HG02610 (cell line): ENCODE results near the gene PYGB.

ENCODE experiments used
- ATAC-seq: cut with Tn5 transposase; IDR thresholded peaks from one replicate; pipeline ENCODE4 v1.9.1; 2021; ENCODE audit warnings: mild to moderate bottlenecking, moderate library complexity; ENCODE audit not compliant: unreplicated experiment

PYGB gene

DNA sequence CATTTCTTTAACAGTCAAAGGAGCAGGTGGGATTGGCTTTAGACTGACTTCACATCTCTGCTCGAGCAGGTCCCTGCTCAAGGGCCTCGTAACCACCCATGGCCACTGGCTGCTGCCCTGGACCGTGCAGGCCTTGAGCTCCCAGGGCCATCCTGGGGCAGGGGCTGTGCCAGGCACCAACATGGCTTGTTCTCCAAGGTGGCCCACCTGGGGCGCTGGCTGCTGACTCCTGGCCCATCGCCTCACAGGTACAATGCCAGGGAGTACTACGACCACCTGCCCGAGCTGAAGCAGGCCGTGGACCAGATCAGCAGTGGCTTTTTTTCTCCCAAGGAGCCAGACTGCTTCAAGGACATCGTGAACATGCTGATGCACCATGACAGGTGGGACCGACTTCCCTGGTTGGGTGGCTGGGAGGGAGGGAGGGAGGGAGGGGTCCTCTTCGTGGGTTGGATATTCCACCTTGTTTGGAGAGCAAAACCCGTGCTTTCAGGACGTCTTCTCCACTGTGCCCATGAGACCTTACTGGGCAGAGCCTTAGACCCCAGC, 46.1 kb downstream of the PYGB start:
- no peak for ATAC-seq

DNA sequence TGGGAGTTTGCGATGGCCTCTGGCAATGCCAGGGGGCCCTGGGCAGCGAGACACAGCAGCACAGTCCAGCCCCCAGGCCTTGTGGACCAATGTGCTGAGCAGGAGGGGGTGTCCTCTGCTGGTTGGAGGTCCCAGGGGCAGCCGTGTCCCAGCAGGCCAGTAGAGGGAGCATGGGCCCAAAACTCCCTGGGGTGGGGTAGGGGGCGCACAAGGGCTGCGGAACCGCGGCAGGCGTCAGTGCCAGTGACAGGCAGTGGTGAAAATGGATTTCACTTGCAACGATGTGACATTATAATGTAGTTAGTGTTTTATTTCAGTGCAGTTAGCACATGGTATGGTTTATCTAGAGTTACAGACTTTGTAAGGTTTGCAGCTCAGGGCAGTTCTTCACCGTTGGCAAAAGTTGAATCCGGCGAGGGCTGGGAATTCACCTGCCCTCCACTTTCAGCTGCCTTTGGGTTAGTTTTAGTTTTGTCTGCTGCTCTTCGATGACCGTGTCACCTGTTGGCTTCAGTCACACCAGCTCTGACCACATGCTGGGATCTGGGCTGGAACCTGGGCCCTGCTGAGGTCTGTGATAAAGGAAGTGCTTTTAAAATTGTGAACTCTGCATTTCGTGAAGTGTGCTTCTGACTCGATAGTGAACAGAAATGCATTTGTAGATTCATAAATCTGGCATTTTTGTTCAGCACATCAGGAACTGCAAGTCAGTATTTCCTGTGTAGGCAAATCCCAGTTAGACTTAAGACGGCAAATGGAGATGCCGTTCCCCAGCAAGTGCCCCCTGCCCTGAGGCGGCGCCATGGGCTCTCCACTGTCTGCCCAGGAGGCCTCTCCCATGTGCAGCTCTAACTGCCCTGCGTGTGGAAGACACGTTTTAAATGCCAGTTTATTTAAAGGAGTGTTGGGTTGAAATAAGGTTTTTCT, 46.8 kb downstream of the PYGB start:
- peak; percentile 37 for ATAC-seq

DNA sequence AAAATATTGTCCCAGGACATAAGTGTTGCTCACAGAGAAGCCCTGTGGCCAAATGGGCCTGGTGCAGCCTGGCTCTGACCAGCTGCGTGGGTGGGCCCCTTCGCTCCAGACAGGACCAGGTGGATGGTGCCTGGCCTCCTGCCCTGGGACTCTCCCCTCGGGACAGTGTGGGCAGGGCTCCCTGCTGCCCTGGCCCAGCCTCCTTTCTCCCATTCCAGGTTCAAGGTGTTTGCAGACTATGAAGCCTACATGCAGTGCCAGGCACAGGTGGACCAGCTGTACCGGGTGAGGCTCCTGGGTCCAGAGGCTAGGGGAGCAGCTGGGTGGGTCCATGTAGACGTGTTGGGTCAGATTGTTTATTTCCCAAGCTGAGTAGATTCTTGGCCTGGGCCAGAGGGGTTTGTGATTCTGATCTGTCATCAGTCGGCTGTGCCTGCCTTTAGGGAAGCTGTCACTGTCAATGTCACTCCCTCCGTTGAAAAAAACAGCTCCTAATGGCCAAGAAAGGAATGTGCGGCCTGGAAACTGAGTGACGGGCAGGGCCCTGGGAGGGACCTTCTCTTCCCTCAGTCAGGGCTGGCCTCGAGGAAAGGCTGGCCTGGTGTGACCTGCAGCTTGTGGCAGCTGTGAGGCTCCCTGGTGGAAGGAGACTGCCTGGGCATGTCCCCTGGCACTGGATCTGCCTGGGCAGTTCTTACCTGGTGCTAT, 47.7 kb downstream of the PYGB start:
- ATAC-seq = no peak

DNA sequence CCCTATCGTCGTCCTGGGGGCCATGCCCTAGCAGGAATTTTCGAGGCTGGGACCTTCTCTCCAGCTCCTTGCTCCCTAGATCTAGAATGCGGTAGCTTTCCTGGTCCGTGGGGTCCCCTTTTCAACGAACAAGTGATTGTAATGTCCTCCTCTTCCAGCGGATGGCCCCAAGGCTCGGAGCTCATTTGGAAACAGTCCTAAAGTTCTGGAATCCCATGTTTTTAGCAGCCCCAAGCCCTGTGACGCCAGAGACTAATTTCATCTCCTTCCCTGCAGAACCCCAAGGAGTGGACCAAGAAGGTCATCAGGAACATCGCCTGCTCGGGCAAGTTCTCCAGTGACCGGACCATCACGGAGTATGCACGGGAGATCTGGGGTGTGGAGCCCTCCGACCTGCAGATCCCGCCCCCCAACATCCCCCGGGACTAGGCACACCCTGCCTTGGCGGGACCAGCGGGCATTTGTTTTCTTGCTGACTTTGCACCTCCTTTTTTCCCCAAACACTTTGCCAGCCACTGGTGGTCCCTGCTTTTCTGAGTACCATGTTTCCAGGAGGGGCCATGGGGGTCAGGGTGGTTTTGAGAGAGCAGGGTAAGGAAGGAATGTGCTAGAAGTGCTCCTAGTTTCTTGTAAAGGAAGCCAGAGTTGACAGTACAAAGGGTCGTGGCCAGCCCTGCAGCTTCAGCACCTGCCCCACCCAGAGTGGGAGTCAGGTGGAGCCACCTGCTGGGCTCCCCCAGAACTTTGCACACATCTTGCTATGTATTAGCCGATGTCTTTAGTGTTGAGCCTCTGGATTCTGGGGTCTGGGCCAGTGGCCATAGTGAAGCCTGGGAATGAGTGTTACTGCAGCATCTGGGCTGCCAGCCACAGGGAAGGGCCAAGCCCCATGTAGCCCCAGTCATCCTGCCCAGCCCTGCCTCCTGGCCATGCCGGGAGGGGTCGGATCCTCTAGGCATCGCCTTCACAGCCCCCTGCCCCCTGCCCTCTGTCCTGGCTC, 48.5 kb downstream of the PYGB start:
- no peak for ATAC-seq

DNA sequence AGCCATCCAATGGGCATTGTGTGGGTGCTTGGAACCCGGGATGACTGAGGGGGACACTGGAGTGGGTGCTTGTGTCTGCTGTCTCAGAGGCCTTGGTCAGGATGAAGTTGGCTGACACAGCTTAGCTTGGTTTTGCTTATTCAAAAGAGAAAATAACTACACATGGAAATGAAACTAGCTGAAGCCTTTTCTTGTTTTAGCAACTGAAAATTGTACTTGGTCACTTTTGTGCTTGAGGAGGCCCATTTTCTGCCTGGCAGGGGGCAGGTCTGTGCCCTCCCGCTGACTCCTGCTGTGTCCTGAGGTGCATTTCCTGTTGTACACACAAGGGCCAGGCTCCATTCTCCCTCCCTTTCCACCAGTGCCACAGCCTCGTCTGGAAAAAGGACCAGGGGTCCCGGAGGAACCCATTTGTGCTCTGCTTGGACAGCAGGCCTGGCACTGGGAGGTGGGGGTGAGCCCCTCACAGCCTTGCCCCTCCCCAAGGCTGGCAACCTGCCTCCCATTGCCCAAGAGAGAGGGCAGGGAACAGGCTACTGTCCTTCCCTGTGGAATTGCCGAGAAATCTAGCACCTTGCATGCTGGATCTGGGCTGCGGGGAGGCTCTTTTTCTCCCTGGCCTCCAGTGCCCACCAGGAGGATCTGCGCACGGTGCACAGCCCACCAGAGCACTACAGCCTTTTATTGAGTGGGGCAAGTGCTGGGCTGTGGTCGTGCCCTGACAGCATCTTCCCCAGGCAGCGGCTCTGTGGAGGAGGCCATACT, 49.4 kb downstream of the PYGB start:
- ATAC-seq = peak; percentile 47

DNA sequence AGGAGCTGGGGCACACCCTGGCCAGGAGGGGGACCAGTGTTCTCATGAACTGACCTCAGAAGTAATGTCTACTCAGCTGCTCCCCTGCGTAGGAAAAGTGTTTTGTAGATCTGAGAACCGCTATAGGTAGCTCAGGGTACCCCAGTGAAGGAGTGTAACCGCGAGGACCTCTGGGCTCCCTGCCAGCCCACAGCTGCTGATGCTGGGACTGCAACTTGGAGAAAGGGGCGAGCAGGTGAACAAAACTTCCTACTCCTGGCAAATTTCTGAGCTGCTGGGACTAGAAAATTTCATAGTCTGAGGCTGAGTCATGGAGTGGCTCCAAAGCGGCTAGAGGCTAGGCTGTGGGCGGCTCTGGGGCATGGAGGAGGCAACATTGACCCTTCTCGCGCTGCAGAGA, 51.9 kb downstream of the PYGB start:
- ATAC-seq = no peak

DNA sequence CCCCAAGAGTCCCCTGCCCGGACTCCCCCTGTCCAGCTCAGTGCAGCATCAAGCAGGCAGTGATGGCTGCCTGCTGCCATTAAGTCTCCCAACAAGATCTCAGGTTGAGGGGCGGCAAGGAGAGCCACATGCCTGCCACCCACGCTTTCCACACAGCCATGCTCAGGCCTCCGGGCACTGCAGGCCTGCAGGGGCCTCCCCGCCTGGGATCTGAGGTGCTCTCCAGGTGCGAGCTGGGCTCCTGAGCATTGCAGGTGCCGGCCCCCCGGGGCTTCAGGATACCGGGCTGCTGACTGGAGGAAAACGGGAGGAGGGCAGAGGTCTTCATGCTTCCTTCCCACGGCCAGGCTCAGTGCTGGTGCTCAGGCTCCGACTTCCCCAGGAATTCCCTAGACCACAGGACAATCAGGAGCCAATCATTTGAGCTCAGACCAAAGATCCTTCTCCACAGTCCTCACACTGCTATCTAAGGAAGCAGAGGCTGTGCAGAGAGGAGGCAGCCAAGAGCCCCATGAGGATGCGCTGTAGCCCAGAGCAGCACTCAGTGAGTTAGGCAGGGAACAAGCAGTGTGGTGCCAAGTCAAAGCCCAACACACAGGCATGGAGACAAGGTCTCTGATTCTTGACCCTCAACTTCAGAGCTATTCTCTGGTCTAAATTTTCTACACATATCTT, 52.7 kb downstream of the PYGB start:
- ATAC-seq = no peak

DNA sequence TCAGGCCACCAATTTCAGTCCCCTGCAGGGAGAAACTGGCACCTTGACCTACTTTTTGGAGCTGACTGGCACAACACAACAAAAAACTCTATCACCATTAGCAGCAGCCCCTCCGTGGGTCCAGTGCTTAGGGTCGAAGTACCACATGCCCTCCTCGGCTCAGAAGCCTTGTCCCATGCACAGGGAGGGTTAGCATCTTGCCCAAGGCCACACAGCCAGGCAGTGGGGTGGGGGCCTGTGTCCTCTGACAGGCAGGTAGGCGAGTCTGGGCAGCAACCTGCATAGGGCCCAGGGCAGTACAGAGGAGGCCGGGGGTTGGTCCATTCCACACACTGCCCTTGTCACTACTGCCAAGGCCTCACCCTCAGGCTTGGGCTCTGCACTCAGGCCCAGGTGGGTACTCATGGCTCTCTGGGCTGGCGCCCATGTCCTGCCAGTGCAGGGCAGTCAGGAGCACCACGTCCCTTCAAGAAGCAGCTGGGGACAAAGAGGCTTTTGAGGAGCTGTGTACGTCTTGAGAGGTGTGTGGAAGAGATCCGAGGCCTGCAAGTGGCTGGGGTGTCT, 53.6 kb downstream of the PYGB start:
- ATAC-seq = no peak

DNA sequence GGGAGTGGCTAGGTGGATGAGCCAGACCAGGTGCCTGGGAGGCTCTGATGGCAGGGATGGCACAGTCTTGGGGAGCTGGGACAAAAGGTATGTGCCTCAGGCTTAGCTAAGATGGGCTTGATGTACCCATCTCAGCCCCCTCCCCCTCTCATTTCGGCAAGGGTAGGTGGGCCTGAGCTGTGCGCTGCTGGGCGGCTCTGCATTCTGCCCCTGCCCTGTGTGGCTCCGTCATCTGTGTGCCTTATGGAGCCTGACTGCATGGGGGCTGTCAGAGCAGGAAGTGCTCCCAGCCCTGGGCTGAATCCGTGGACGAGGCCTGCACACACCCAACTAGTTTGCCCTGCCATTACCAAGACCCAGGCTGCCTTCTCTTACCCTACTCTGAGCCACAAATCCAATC, 54.7 kb downstream of the PYGB start:
- no peak for ATAC-seq

DNA sequence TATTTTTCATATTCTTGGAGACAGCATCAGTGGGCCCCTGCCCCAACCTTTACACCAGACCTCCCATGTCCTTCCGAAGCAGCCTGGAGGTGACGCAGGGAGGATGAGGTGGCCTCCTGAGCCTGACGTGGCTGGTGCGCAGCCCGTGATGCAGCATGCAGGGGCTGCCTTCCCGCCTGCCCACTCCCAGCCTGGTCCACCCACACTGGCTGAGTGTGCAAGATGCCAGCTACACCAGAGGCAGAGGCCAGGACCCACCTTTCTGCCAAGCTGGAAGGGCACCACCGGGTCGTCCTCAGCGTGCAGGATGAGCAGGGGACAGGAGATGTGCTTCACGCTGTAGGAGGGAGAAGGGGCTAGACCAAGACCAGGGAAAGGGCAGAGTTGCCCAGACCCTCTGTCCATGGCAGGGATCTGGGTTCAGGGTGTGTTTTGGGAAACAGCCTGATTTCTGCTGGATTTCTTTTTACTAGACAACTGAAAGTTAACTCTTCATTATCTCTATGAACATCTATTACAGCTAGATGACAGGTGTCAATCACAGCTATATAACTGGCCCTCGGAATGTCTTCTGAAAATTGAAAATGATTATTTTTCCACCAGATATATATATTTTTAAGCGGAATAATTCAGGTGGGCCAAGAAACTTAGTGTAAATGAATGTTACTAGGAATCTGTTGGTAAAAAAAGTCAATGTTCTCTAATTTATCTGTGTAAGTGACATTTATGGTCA, 55.6 kb downstream of the PYGB start:
- ATAC-seq = no peak

DNA sequence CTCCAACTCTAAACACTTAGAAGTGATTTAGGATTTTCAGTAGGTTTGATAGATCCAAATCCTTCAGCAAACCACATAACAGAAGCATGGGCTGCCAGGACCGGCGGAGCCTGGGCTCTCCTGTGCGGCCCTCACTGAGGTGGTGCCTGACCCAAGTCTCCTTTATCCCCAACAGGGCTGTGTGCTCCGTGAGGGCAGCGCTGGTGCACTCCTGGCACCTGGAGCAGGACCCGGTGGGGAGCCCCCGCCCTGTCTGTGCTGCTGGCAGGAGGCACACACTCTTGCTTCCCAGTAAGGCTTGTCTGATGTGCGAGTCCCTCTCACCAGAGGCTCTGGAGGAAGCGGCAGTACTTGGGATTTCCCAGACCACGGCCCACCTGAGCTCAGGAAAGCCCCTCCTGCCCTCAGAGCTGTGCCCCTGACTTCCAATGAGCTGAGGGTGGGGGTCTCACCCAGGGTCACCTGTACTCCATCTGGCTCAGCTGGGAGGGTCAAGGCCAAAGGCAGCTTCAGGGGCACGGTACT, 56.2 kb downstream of the PYGB start:
- ATAC-seq = no peak

DNA sequence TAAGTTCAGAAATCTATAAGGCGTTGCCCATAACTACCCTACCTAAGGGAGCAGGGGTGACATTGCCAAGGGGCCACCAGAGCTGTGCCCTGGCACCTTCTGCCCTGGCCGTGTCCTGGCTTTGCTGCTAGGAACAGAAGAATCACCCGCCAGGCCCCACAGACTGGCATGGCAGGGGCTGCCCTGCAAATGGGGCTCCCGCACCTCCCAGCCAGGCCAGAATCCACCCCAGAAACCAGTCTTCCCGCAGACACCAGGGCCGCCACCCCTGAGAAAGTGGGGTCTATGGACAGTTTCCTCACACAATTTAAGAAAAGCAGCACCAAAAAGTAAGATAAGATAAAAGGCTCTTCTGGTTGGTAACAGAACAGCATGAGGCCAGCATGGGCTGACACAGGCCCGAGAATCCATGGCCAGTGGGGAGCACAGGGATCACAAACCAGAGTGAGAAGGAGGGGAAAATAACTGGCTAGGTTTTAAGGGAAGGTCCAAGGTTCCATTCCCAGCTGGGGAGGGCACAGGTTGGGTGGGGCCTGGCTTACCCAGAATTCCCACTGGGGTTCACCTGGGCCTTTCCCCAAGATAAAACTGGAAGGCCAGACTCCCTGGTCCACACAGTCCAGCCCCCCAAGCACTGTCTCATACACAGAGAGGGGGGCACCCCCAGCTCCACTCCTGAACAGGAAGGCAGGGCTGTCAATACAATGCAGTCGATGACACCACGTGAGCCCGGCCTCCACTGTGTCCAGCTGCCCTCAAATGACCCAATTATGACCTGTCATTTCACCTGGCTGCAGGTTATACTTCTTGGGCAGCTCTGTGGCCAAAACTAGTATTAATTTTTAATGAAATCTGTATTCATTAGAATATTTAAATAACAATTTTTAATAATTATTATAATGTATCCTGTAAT, 59.4 kb downstream of the PYGB start:
- ATAC-seq = no peak

DNA sequence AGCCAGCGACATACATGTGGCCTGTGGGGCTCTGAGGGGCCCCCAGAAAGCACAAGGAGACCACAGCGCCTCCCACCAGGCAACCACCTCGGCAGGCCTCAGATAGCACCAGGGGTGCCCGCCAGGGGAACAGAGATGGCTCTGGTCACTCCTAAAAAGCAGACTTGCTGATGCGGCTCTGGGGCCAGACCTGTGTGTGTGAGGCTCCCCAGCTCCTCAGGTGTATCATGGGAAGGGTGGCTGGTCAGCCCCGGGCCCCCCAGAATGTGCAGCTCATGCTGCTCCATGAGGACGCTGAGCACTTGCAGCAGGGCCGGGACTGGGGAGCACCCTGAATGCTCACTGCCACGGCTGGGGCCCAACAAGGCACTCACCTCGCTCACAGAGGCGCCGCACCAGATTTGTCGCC, 60.2 kb downstream of the PYGB start:
- ATAC-seq = no peak

DNA sequence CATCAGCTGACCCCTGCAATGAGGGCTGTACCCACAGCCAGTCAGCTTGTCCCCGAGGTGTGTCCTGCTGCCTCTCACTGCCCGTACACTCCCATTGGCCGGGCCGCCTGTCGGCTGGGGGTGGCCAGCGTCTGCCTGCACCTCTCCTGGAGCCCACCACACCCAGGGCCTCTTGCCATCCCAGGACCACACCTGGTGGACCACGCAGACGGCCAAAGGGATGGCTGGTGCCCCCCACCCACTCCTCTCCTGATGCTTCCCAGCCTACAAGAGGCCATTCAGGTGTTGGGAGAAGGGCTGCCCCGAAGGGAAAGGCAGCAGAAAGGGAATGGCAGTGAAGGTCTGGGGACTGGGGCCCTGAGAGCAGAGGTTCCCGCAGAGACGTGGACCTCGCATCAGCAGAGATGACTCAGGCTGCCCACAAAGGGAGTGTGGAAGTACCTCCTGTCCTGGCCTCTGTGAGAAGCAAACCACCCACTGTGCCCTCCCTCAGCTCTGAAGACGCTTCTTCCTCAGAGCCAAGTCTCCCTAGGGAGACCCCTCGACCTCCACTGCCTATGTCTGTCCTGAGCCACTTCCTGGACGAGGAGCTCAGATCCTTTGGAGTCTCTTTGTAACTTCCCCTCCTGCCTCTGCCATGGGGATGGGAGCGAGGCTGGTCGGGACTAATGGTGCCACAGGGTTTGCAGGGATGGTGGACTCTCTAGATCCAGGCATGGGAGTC, 60.9 kb downstream of the PYGB start:
- peak; percentile 37 for ATAC-seq

DNA sequence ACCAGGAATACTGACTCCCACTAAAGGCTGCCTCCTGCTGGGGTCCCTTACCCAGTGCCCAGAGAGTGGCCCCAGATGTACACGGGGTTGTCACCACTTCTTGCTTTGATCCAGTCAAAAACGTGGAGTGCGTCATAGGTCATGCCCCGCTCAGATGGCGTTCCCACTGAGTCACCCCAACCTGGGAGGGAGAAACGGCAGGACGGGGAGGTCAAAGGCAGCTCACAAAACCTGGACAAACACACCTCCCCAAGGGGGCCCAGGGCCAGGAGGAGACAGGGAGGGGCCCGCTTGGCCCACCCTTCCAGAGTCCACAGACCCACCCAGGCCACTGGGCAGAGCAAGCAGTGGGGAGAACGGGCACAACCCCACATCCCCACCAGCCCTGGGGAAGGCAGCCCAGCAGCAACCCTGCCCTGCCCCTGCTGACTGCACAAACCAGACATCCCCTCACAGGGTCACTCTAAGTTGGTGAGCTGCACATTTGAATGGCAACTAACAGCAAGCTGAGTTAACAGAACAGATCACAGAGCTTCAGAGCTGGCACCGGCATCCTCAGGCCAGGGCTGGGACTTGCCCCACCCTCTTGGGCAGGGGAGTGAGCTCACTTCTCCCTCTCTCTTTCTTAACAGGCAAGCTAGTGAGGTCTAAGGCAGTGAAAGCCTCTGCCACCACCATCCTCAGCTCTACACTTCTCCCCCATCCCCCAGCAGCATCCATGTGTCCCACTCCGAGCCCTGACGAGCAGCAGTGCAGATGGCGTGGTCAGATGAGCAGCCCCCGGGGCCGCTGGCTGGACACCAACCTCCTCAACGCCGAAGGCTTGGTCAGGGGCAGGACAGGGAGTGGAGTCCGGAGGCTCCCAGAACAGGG, 61.7 kb downstream of the PYGB start:
- ATAC-seq = no peak
